A549 (cell line): ENCODE measurements around the gene ORM1. TPM values are rescaled to one million over a fixed set of nuclear protein-coding genes. Genes with fewer than 3 reads are reported as not detected.
A peak's percentile ranks its signal among the peaks of the same experiment; 100 is the strongest.

ENCODE experiments used
- ATAC-seq, 2 experiments: fragments of 200-7000 bp in 1 of 2; fragments of >200 bp in 1 of 2; cut with Nextera tagmentation in 1 of 2; cut with Tn5 transposase in 1 of 2; 3 replicates each; pipeline versions ENCODE4 v1.8.0 to v1.9.1; 2018 to 2020; ENCODE audit warnings: mild to moderate bottlenecking in 1 of 2, moderate library complexity in 1 of 2
- CTCF ChIA-PET: fragments of 300-600 bp; sonication (Branson Sonifier 250); formaldehyde crosslinking; extraction: SDS; loops from one replicate; lab custom pipeline; 2021; ENCODE audit warnings: antibody characterized with exemption, inconsistent platforms; lab: Yijun Ruan, JAX
- POLR2A ChIA-PET: fragments of 350-600 bp; formaldehyde crosslinking; extraction: SDS; loops from one replicate; lab custom pipeline; 2021; ENCODE audit warnings: antibody characterized with exemption, inconsistent platforms; lab: Yijun Ruan, JAX
- DNase-seq, 2 experiments: peaks; one replicate each; pipeline versions ENCODE4 v3.0.0 to v3.0.0-alpha.2; 2011 to 2016; ENCODE audit warnings: low read depth in 1 of 2, low spot score in 1 of 2
- FAIRE-seq: peaks from 2 replicates; lab custom pipeline; 2011; peaks lifted over from hg19 to GRCh38; lab: Jason Lieb, UNC
- H3K27ac ChIP-seq, 2 experiments: fragments of >200 bp; sonication (Bioruptor Twin); formaldehyde crosslinking; 3 replicates each; pipeline ENCODE4 v1.5.1; 2016 to 2017
- H3K4me1 ChIP-seq: fragments of >200 bp; sonication (Bioruptor Twin); formaldehyde crosslinking; 3 replicates; pipeline ENCODE4 v1.6.1; 2016
- H3K4me2 ChIP-seq: fragments of >200 bp; sonication (Bioruptor Twin); formaldehyde crosslinking; 3 replicates; pipeline ENCODE4 v1.6.1; 2016
- H3K4me3 ChIP-seq: fragments of >200 bp; sonication (Bioruptor Twin); formaldehyde crosslinking; 3 replicates; pipeline ENCODE4 v1.5.1; 2016
- H3K9me3 ChIP-seq: fragments of >200 bp; sonication (Bioruptor Twin); formaldehyde crosslinking; 3 replicates; pipeline ENCODE4 v1.6.1; 2016
- CBX2 ChIP-seq: fragments of 200-600 bp; sonication (generic); IDR thresholded peaks from 2 replicates; pipeline ENCODE4 v1.6.1; 2016; ENCODE audit warnings: low read depth, mild to moderate bottlenecking, borderline replicate concordance
- CEBPB ChIP-seq, 2 experiments: fragments of >200 bp in 1 of 2; sonication (Bioruptor Twin) in 1 of 2; formaldehyde crosslinking in 1 of 2; IDR thresholded peaks; 2 replicates each; pipeline ENCODE4 v1.6.1; 2012 to 2016
- CTCF ChIP-seq: fragments of >200 bp; sonication (Bioruptor Twin); formaldehyde crosslinking; IDR thresholded peaks from 3 replicates; pipeline ENCODE4 v1.5.1; 2016
- ELK1 ChIP-seq: fragments of 150-350 bp; IDR thresholded peaks from 2 replicates; pipeline ENCODE4 v1.6.1; 2014; ENCODE audit warnings: low read depth, mild to moderate bottlenecking, low read length
- FOXS1 ChIP-seq: fragments of 250-450 bp; sonication (Bioruptor Pico); IDR thresholded peaks from 2 replicates; pipeline ENCODE4 v1.5.0; 2020; ENCODE audit warnings: mild to moderate bottlenecking, moderate library complexity
- GATA3 ChIP-seq: IDR thresholded peaks from 2 replicates; pipeline ENCODE4 v1.6.1; 2012; ENCODE audit warnings: borderline replicate concordance
- HES2 ChIP-seq: fragments of >200 bp; sonication (Bioruptor Twin); formaldehyde crosslinking; IDR thresholded peaks from 2 replicates; pipeline ENCODE4 v1.6.1; 2016
- HOXA7 ChIP-seq: fragments of 250-450 bp; sonication (Bioruptor Pico); IDR thresholded peaks from 2 replicates; pipeline ENCODE4 v1.5.0; 2020; ENCODE audit warnings: mild to moderate bottlenecking, moderate library complexity
- HOXB13 ChIP-seq: fragments of 250-450 bp; sonication (Bioruptor Pico); IDR thresholded peaks from 2 replicates; pipeline ENCODE4 v1.5.0; 2020; ENCODE audit warnings: low read depth, mild to moderate bottlenecking, moderate library complexity
- HOXB5 ChIP-seq: fragments of 250-450 bp; sonication (Bioruptor Pico); IDR thresholded peaks from 2 replicates; pipeline ENCODE4 v1.5.0; 2020; ENCODE audit warnings: mild to moderate bottlenecking, moderate library complexity
- MYC ChIP-seq: IDR thresholded peaks from 2 replicates; pipeline ENCODE4 v1.6.1; 2012; ENCODE audit warnings: mild to moderate bottlenecking, inconsistent platforms, low read length, improper control_type of control experiment, borderline replicate concordance
- NPAS2 ChIP-seq: fragments of 250-450 bp; sonication (Bioruptor Pico); IDR thresholded peaks from 2 replicates; pipeline ENCODE4 v1.8.0; 2022; ENCODE audit warnings: mild to moderate bottlenecking, moderate library complexity, borderline replicate concordance
- NR3C1 ChIP-seq: fragments of >200 bp; sonication (Bioruptor Twin); formaldehyde crosslinking; IDR thresholded peaks from 3 replicates; pipeline ENCODE4 v1.6.1; 2017
- PHF8 ChIP-seq: fragments of 200-600 bp; sonication (generic); IDR thresholded peaks from 2 replicates; pipeline ENCODE4 v1.6.1; 2016; ENCODE audit warnings: low read depth, mild to moderate bottlenecking, antibody characterized with exemption, moderate library complexity, borderline replicate concordance
- POLR2A ChIP-seq: IDR thresholded peaks from 2 replicates; pipeline ENCODE4 v1.6.1; 2012; ENCODE audit warnings: mild to moderate bottlenecking, low read length
- POLR2AphosphoS2 ChIP-seq: conservative IDR thresholded peaks from 2 replicates; pipeline ENCODE4 v1.6.1; 2012; ENCODE audit warnings: low read length, improper control_type of control experiment, inconsistent platforms
- RNF2 ChIP-seq: fragments of 200-600 bp; sonication (generic); IDR thresholded peaks from 2 replicates; pipeline ENCODE4 v1.6.1; 2016; ENCODE audit warnings: low read depth, mild to moderate bottlenecking, antibody characterized with exemption, moderate library complexity, borderline replicate concordance
- TFCP2L1 ChIP-seq: fragments of 250-450 bp; sonication (Bioruptor Pico); IDR thresholded peaks from 2 replicates; pipeline ENCODE4 v1.5.0; 2021; ENCODE audit warnings: mild to moderate bottlenecking
- USF2 ChIP-seq: fragments of 450-650 bp; IDR thresholded peaks from 2 replicates; pipeline ENCODE4 v1.6.1; 2014; ENCODE audit warnings: antibody characterized with exemption
- WGBS: methylation state at CpG from one replicate; pipeline ENCODE4 v1.1.6; 2017; ENCODE audit errors: missing lambda C conversion rate; 5-methylcytosine and 5-hydroxymethylcytosine counted together
- polyA plus RNA-seq, 4 experiments: library from polyadenylated mRNA; depleted of rRNA in 3 of 4; stranded (reverse); fragments of >200 nt; fragmentation: RNase III in 1 of 4; extraction: RNeasy Plus Mini Kit Qiagen cat#74134 plus additional on column Dnase treatment in 1 of 4; gene quantifications; 2 replicates in 3 of 4; 3 replicates in 1 of 4; pipeline ENCODE4 v1.2.3, GENCODE V29; 2011 to 2017

The ORM1 gene
- polyA plus RNA-seq, 2 of the 4 experiments (the other 2 are of a cell fraction): 0.12 to 0.19 TPM

- Histone ChIP-seq H3K9me3 (no peaks in the 10 kb centered on the region), H3K27ac (peak overlapping the region in 1 of 2 experiments; percentile 88; a peak in 3 of 6 replicates), H3K4me3 (no peak overlapping the region), H3K4me1 (peaks cover 68% of the 10 kb centered on the region), H3K4me2 (no peak overlapping the region)
- DNase-seq: no peak
- FAIRE-seq: no peak
- ATAC-seq: no peak
- WGBS: 93% methylated on average over 10 of the region's 10 CpGs
- CTCF ChIA-PET: interaction anchor here (1.2 to 5.1 kb wide), 3 partner anchors 9 to 174 kb away, joined by 4 to 47 read pairs (median 8); partner anchors contain the start of gene COL27A1
- POLR2A ChIA-PET: no interaction called here
- TF ChIP-seq HOXA7 (CRISPR knock-in tag): no peak
- TF ChIP-seq TFCP2L1 (CRISPR knock-in tag): no peak
- no peak for TF ChIP-seq FOXS1 (CRISPR knock-in tag)
- TF ChIP-seq POLR2A: no peak
Observed at GRCh38 chr9:114282104-114282485, 40.8 kb upstream of the ORM1 start.

GRCh38 chr9:114282507-114282906, 40.4 kb upstream of the ORM1 start:
- POLR2A ChIA-PET: no interaction called here
- ATAC-seq: no peak
- TF ChIP-seq HOXA7 (CRISPR knock-in tag) (no peak), GATA3 (no peak), USF2 (no peak), HOXB5 (CRISPR knock-in tag) (no peak), NR3C1 (no peak), HOXB13 (CRISPR knock-in tag) (no peak), POLR2A (no peak), CEBPB (IDR thresholded peaks at IDR 0.05) (no peak), MYC (no peak), HES2 (no peak), ELK1 (no peak), RNF2 (no peak), CBX2 (no peak), CTCF (no peak), PHF8 (no peak), TFCP2L1 (CRISPR knock-in tag) (no peak), NPAS2 (CRISPR knock-in tag) (no peak)
- TF ChIP-seq, all 56 proteins: peak for 0
- Histone ChIP-seq H3K4me1 (peaks cover 68% of the 10 kb centered on the region), H3K4me3 (no peak overlapping the region), H3K9me3 (no peaks in the 10 kb centered on the region), H3K4me2 (peak overlapping the region; percentile 39; the same call in 2 of the 3 replicates), H3K27ac (peak overlapping the region; percentile 53 to 88; a peak in 4 of 6 replicates)
- DNase-seq: no peak
- no peak for FAIRE-seq
- CTCF ChIA-PET: interaction anchor here (1.2 to 5.1 kb wide), 4 partner anchors 8 to 175 kb away, joined by 4 to 47 read pairs (median 8); partner anchors contain the start of gene COL27A1
- 90% methylated on average over 6 of the region's 6 CpGs for WGBS

- ATAC-seq: peak; percentile 25 to 31; a peak in 4 of 6 replicates
- Histone ChIP-seq H3K27ac (peak overlapping the region; percentile 53 to 88; a peak in 4 of 6 replicates), H3K4me3 (no peak overlapping the region), H3K4me2 (peak overlapping the region; percentile 39; the same call in 2 of the 3 replicates), H3K4me1 (peaks cover 69% of the 10 kb centered on the region), H3K9me3 (no peaks in the 10 kb centered on the region)
- FAIRE-seq: no peak
- DNase-seq: peak in 1 of 2 experiments; percentile 46
- TF ChIP-seq POLR2AphosphoS2: no peak
- no peak for TF ChIP-seq GATA3
- ChIA-PET POLR2A (no interaction called here), CTCF (interaction anchor here (1.2 to 5.1 kb wide), 5 partner anchors 8 to 175 kb away, joined by 4 to 47 read pairs (median 8); partner anchors contain the start of gene COL27A1)
- 18% methylated on average over 5 of the region's 5 CpGs for WGBS
Observed at GRCh38 chr9:114282926-114283325, 40.0 kb upstream of the ORM1 start.
